Activated CD4-positive, CD25-positive, alpha-beta regulatory T cell treated with anti-CD3 and anti-CD28 coated beads, Interleukin-2, amount 50 U/mL, for 72 hours (primary cell): ENCODE measurements around the gene ACOT4.
"Not testable (repeated sequence)": the region's sequence is repeated elsewhere in the genome, so short reads cannot be mapped to it uniquely, and the experiment has no call there.

Experiments
- DNase-seq: peaks from one replicate; pipeline ENCODE4 v3.0.0; 2021

Gene ACOT4

GRCh38 chr14:73582102-73582979 lies 9.3 kb upstream of the ACOT4 start:
- not testable (repeated sequence) for DNase-seq

GRCh38 chr14:73588695-73589094 lies 3.0 kb upstream of the ACOT4 start:
- no peak for DNase-seq

- DNase-seq = no peak
These were observed 2.6 kb upstream of the ACOT4 start for GRCh38 chr14:73589116-73589515.

- not testable (repeated sequence) for DNase-seq
These were observed 1.0 kb upstream of the ACOT4 start for GRCh38 chr14:73590673-73591004.

- DNase-seq = no peak
These were observed 2.8 kb downstream of the ACOT4 start for GRCh38 chr14:73594491-73594890.

- no peak for DNase-seq
These were observed 7.8 kb downstream of the ACOT4 start for GRCh38 chr14:73599499-73599898.

GRCh38 chr14:73602994-73603393 lies 11.3 kb downstream of the ACOT4 start:
- DNase-seq = no peak

GRCh38 chr14:73606271-73606670 lies 14.6 kb downstream of the ACOT4 start:
- DNase-seq = no peak

- DNase-seq = no peak
These were observed 15.6 kb downstream of the ACOT4 start for GRCh38 chr14:73607241-73607640.

GRCh38 chr14:73610687-73611086 lies 19.0 kb downstream of the ACOT4 start:
- DNase-seq = no peak

- peak; percentile 65 for DNase-seq
These were observed 20.8 kb downstream of the ACOT4 start, which contains the start of gene ACOT6 for GRCh38 chr14:73612339-73613045. Gene ACOT6 (plus strand): TSS chr14:73612517. CDS start chr14:73612572, 55 bp downstream.

- DNase-seq = no peak
These were observed 21.3 kb downstream of the ACOT4 start for GRCh38 chr14:73613046-73613383.

- no peak for DNase-seq
These were observed 21.8 kb downstream of the ACOT4 start for GRCh38 chr14:73613419-73613963.

GRCh38 chr14:73616831-73617230 lies 25.2 kb downstream of the ACOT4 start:
- DNase-seq = no peak

GRCh38 chr14:73619524-73619923 lies 27.9 kb downstream of the ACOT4 start:
- no peak for DNase-seq

- no peak for DNase-seq
These were observed 28.6 kb downstream of the ACOT4 start for GRCh38 chr14:73620268-73620667.

- no peak for DNase-seq
These were observed 31.9 kb downstream of the ACOT4 start for GRCh38 chr14:73623504-73624054.

- no peak for DNase-seq
These were observed 34.0 kb downstream of the ACOT4 start for GRCh38 chr14:73625706-73626105.

GRCh38 chr14:73627151-73627558 lies 35.5 kb downstream of the ACOT4 start:
- no peak for DNase-seq

GRCh38 chr14:73630009-73630780 lies 38.5 kb downstream of the ACOT4 start:
- DNase-seq = no peak

GRCh38 chr14:73633116-73634010 lies 41.7 kb downstream of the ACOT4 start:
- DNase-seq = peak; percentile 62
